Keratinocyte (primary cell): ENCODE data around the gene ZBTB24. TPM values are rescaled to one million over a fixed set of nuclear protein-coding genes. Genes with fewer than 3 reads are reported as not detected.

Source experiments
- DNase-seq: peaks from one replicate; pipeline ENCODE4 v3.0.0-alpha.2; 2011; ENCODE audit warnings: low read depth, missing footprints, low spot score
- FAIRE-seq: peaks from 2 replicates; lab custom pipeline; 2011; peaks lifted over from hg19 to GRCh38; lab: Jason Lieb, UNC
- H2AFZ ChIP-seq: 2 replicates; pipeline ENCODE4 v1.6.0; 2012; ENCODE audit warnings: low read length, control low read depth, inconsistent platforms; ENCODE audit not compliant: control insufficient read depth
- H3K27ac ChIP-seq: 2 replicates; pipeline ENCODE4 v1.5.1; 2011; ENCODE audit warnings: low read length; ENCODE audit not compliant: control insufficient read depth, insufficient read depth
- H3K27me3 ChIP-seq: 3 replicates; pipeline ENCODE4 v1.6.0; 2011; ENCODE audit warnings: low read length; ENCODE audit not compliant: control insufficient read depth, insufficient read depth; ENCODE audit errors: extremely low read depth
- H3K36me3 ChIP-seq, 2 experiments: 2 replicates in 1 of 2; 3 replicates in 1 of 2; pipeline ENCODE4 v1.5.1; 2011; ENCODE audit warnings: low read length in 2 of 2, mild to moderate bottlenecking in 1 of 2; ENCODE audit not compliant: control insufficient read depth in 2 of 2, insufficient read depth in 2 of 2; ENCODE audit errors: extremely low read depth in 1 of 2
- H3K4me1 ChIP-seq: 3 replicates; pipeline ENCODE4 v1.5.1; 2011; ENCODE audit warnings: low read length; ENCODE audit not compliant: control insufficient read depth, insufficient read depth; ENCODE audit errors: extremely low read depth
- H3K4me2 ChIP-seq: 3 replicates; pipeline ENCODE4 v1.6.0; 2011; ENCODE audit warnings: low read depth, low read length; ENCODE audit not compliant: control insufficient read depth, insufficient read depth; ENCODE audit errors: extremely low read depth
- H3K4me3 ChIP-seq, 3 experiments: fragments of 200-600 bp in 1 of 3; sonication (generic) in 1 of 3; 2 replicates in 2 of 3; 3 replicates in 1 of 3; pipeline ENCODE4 v1.5.1; 2011 to 2016; ENCODE audit warnings: low read length in 3 of 3, mild to moderate bottlenecking in 3 of 3, control low read depth in 2 of 3, inconsistent platforms in 1 of 3, low read depth in 1 of 3, mixed read lengths in 1 of 3, mixed run types in 1 of 3, moderate library complexity in 1 of 3; ENCODE audit not compliant: control insufficient read depth in 2 of 3, insufficient read depth in 2 of 3; ENCODE audit errors: extremely low read depth in 1 of 3
- H3K79me2 ChIP-seq: 2 replicates; pipeline ENCODE4 v1.6.0; 2012; ENCODE audit warnings: low read length; ENCODE audit not compliant: control insufficient read depth, insufficient read depth
- H3K9ac ChIP-seq: 3 replicates; pipeline ENCODE4 v1.6.0; 2011; ENCODE audit warnings: low read length; ENCODE audit not compliant: control insufficient read depth, insufficient read depth; ENCODE audit errors: extremely low read depth
- H3K9me1 ChIP-seq: 3 replicates; pipeline ENCODE4 v1.6.0; 2011; ENCODE audit warnings: low read length; ENCODE audit not compliant: control insufficient read depth, insufficient read depth; ENCODE audit errors: extremely low read depth
- H3K9me3 ChIP-seq: 2 replicates; pipeline ENCODE4 v1.5.1; 2012; ENCODE audit warnings: low read depth, low read length; ENCODE audit not compliant: control insufficient read depth
- H4K20me1 ChIP-seq: 3 replicates; pipeline ENCODE4 v1.6.0; 2011; ENCODE audit warnings: low read length; ENCODE audit not compliant: control insufficient read depth, insufficient read depth; ENCODE audit errors: extremely low read depth
- EZH2 ChIP-seq: IDR thresholded peaks from one replicate; pipeline ENCODE4 v1.6.1; 2012; ENCODE audit warnings: inconsistent platforms, mild to moderate bottlenecking, low read length, moderate library complexity
- dilution Hi-C: fragments of 300-500 bp; cut with MboI; formaldehyde crosslinking; loops from one replicate; pipeline ENCODE4 v1.7.0; 2020; ENCODE audit warnings: low sequenced_read_pairs; ENCODE audit not compliant: extremely low pct_ligation_motif_present
- polyA plus RNA-seq, 5 experiments: library from polyadenylated mRNA; depleted of rRNA in 3 of 5; stranded (reverse) in 3 of 5; stranded (forward) in 1 of 5; unstranded in 1 of 5; fragments of >200 nt; gene quantifications; 1 replicate in 1 of 5; 2 replicates in 3 of 5; 3 replicates in 1 of 5; pipeline versions ENCODE4 v1.2.1 to v1.2.3, GENCODE V29; 2011 to 2012; ENCODE audit warnings: missing spikeins in 2 of 5, low read depth in 1 of 5, low replicate concordance in 1 of 5
- TF ChIP-seq, protein P1 (sequence below), 3 experiments: IDR thresholded peaks in 1 of 3; conservative IDR thresholded peaks in 1 of 3; optimal IDR thresholded peaks in 1 of 3; 2 replicates in 2 of 3; 3 replicates in 1 of 3; pipeline versions ENCODE3 to v1.5.1; 2011; ENCODE audit warnings: low read length in 3 of 3, mild to moderate bottlenecking in 3 of 3, moderate library complexity in 2 of 3, control low read depth in 1 of 3, inconsistent platforms in 1 of 3; ENCODE audit not compliant: insufficient read depth in 2 of 3; ENCODE audit errors: extremely low read depth in 1 of 3

ZBTB24 gene
- polyA plus RNA-seq, 1 donor (not counting 4 experiments of a cell fraction or from before 2014, with no cell fraction given): 4.6 TPM

DNA sequence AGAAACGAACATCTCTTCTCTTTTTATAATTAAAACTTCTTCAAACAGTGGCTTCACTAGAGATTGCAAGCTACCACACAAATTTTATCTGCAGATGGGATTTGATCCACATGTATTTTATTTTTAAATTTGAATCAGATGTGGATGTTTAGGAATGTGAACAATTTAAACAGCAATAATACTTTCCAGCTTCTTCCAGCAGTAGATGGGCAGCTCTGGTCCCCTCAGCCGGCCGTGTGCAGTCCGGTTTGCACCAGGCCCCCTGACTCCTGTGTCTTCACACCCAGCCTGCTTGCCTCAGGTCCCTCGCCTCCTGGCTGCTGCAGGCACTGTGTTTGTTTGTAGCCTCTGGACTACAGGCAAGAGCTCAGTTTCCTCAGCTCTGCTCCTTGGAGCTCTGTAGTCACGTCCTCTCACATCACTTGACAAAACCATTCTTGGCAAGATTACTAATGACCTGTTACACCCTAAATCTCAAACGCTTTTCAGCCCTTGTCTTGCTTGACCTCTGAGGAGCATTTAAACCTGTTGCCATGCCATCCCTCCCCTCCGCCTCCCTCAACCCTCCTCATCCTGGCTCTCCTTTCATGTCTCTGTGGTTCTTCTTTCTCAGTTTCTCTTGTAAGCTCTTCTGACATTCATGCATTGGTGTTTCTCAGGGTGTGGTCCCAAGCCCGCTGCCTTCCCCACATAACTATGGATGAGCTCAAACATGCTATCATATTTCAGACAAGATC lies 13.2 kb upstream of the ZBTB24 start:
- dilution Hi-C loops: no loop called here
- no peaks in the 10 kb centered on the region for H3K79me2 ChIP-seq
- FAIRE-seq (no peak), DNase-seq (no peak)
- H3K4me3 ChIP-seq: no peak overlapping the region
- H3K4me2 ChIP-seq: no peak overlapping the region
- no peaks in the 10 kb centered on the region for H3K9me1 ChIP-seq
- no peak overlapping the region for H3K9ac ChIP-seq
- H3K9me3 ChIP-seq: no peaks in the 10 kb centered on the region
- H3K27me3 ChIP-seq: peaks cover 6% of the 10 kb centered on the region
- no peaks in the 10 kb centered on the region for H3K36me3 ChIP-seq
- no peak overlapping the region for H3K27ac ChIP-seq
- TF ChIP-seq, protein P1, sequence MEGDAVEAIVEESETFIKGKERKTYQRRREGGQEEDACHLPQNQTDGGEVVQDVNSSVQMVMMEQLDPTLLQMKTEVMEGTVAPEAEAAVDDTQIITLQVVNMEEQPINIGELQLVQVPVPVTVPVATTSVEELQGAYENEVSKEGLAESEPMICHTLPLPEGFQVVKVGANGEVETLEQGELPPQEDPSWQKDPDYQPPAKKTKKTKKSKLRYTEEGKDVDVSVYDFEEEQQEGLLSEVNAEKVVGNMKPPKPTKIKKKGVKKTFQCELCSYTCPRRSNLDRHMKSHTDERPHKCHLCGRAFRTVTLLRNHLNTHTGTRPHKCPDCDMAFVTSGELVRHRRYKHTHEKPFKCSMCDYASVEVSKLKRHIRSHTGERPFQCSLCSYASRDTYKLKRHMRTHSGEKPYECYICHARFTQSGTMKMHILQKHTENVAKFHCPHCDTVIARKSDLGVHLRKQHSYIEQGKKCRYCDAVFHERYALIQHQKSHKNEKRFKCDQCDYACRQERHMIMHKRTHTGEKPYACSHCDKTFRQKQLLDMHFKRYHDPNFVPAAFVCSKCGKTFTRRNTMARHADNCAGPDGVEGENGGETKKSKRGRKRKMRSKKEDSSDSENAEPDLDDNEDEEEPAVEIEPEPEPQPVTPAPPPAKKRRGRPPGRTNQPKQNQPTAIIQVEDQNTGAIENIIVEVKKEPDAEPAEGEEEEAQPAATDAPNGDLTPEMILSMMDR (optimal IDR thresholded peaks at IDR 0.05 in 1 of 3, IDR thresholded peaks at IDR 0.05 in 1 of 3, conservative IDR thresholded peaks at IDR 0.05 in 1 of 3; ENCODE audit: extremely low read depth in 1 of 3, insufficient read depth in 2 of 3, low read length in 3 of 3): no peak
- TF ChIP-seq EZH2: no peak
- H3K4me1 ChIP-seq: no peaks in the 10 kb centered on the region
- no peaks in the 10 kb centered on the region for H4K20me1 ChIP-seq
- H2AFZ ChIP-seq: no peak overlapping the region

- H3K9me3 ChIP-seq: no peaks in the 10 kb centered on the region
- H3K9ac ChIP-seq: no peak overlapping the region
- dilution Hi-C loops: no loop called here
- H3K79me2 ChIP-seq: no peaks in the 10 kb centered on the region
- no peak for DNase-seq
- TF ChIP-seq, protein P1 (optimal IDR thresholded peaks at IDR 0.05 in 1 of 3, IDR thresholded peaks at IDR 0.05 in 1 of 3, conservative IDR thresholded peaks at IDR 0.05 in 1 of 3; ENCODE audit: extremely low read depth in 1 of 3, insufficient read depth in 2 of 3, low read length in 3 of 3): no peak
- no peak for TF ChIP-seq EZH2
- no peaks in the 10 kb centered on the region for H4K20me1 ChIP-seq
- no peak overlapping the region for H3K27ac ChIP-seq
- no peak for FAIRE-seq
- no peaks in the 10 kb centered on the region for H3K36me3 ChIP-seq
- no peak overlapping the region for H3K4me3 ChIP-seq
- H2AFZ ChIP-seq: no peak overlapping the region
- H3K9me1 ChIP-seq: no peaks in the 10 kb centered on the region
- peaks cover 6% of the 10 kb centered on the region for H3K27me3 ChIP-seq
- no peaks in the 10 kb centered on the region for H3K4me1 ChIP-seq
- no peak overlapping the region for H3K4me2 ChIP-seq
Observed at GRCh38 chr6:109493865-109494264, 10.8 kb upstream of the ZBTB24 start.
